K562 (cell line): ENCODE results near the gene CNPY4. TPM values are rescaled to one million over a fixed set of nuclear protein-coding genes. Genes with fewer than 3 reads are reported as not detected.

Experiments used
- ATAC-seq: fragments of 200-7000 bp; cut with Tn5 transposase; 3 replicates; pipeline ENCODE4 v1.9.1; 2020; ENCODE audit warnings: moderate library complexity
- BruUV-seq: library from RNA; stranded (reverse); fragments of 400-500 nt; replicated peaks from 2 replicates; lab custom pipeline; 2021; lab: Mats Ljungman, UMichigan
- CTCF ChIA-PET: fragments of 300-600 bp; formaldehyde crosslinking; extraction: SDS; loops from one replicate; lab custom pipeline; 2021; ENCODE audit warnings: low intra/inter-chr PET ratio; lab: Yijun Ruan, JAX
- POLR2A ChIA-PET: fragments of 300-600, 350-650 bp; sonication (Branson Sonifier 250); formaldehyde crosslinking; extraction: SDS; loops from one replicate; lab custom pipeline; 2021; ENCODE audit warnings: antibody characterized with exemption, inconsistent platforms; lab: Yijun Ruan, JAX
- DNase-seq, 4 experiments: peaks; one replicate each; pipeline versions ENCODE4 v3.0.0 to v3.0.0-alpha.2; 2011 to 2018; ENCODE audit warnings: low spot score in 3 of 4, mixed read lengths in 3 of 4; ENCODE audit errors: extremely low read depth in 1 of 4
- FAIRE-seq: peaks from 2 replicates; lab custom pipeline; 2011; peaks lifted over from hg19 to GRCh38; lab: Jason Lieb, UNC
- H2AFZ ChIP-seq: 2 replicates; pipeline ENCODE4 v1.6.0; 2011; ENCODE audit warnings: low read depth, low read length, control low read depth, inconsistent platforms
- H3K27ac ChIP-seq: fragments of 200-600 bp; 3 replicates; pipeline ENCODE4 v1.8.0; 2011; ENCODE audit warnings: low read depth, mild to moderate bottlenecking, control low read depth, inconsistent platforms, low read length, moderate library complexity, mixed read lengths; ENCODE audit errors: extremely low read depth
- H3K27me3 ChIP-seq, 2 experiments: fragments of 300-600 bp in 1 of 2; 2 replicates in 1 of 2; 3 replicates in 1 of 2; pipeline versions ENCODE4 v1.6.0 to v1.8.0; 2011; ENCODE audit warnings: inconsistent platforms in 2 of 2, low read length in 2 of 2, mild to moderate bottlenecking in 1 of 2, mixed read lengths in 1 of 2, moderate library complexity in 1 of 2; ENCODE audit not compliant: control insufficient read depth in 2 of 2, insufficient read depth in 2 of 2
- H3K36me3 ChIP-seq: fragments of 300-600 bp; 3 replicates; pipeline ENCODE4 v1.8.0; 2011; ENCODE audit warnings: mild to moderate bottlenecking, low read length, inconsistent platforms; ENCODE audit not compliant: control insufficient read depth, insufficient read depth
- H3K4me1 ChIP-seq, 2 experiments: fragments of 200-600 bp in 1 of 2; replicated peaks in 1 of 2; 2 replicates in 1 of 2; 3 replicates in 1 of 2; pipeline versions ENCODE4 v1.5.1 to v1.8.0; 2011; ENCODE audit warnings: inconsistent platforms in 2 of 2, low read length in 2 of 2, mild to moderate bottlenecking in 1 of 2, mixed read lengths in 1 of 2, moderate library complexity in 1 of 2; ENCODE audit not compliant: control insufficient read depth in 2 of 2, insufficient read depth in 2 of 2
- H3K4me2 ChIP-seq: 2 replicates; pipeline ENCODE4 v1.6.1; 2011; ENCODE audit warnings: low read length, control low read depth, inconsistent platforms, mixed read lengths; ENCODE audit not compliant: insufficient read depth
- H3K4me3 ChIP-seq: fragments of 200-600 bp; sonication (generic), shearing (Covaris generic); 2 replicates; pipeline ENCODE4 v1.5.1; 2016; ENCODE audit warnings: control low read depth, inconsistent platforms
- H3K79me2 ChIP-seq: fragments of 200-600 bp; 3 replicates; pipeline ENCODE4 v1.8.0; 2011; ENCODE audit warnings: low read length, inconsistent platforms; ENCODE audit not compliant: control insufficient read depth, insufficient read depth
- H3K9ac ChIP-seq, 2 experiments: 2 replicates each; pipeline versions ENCODE4 v1.6.0 to v1.6.1; 2011; ENCODE audit warnings: low read depth in 2 of 2, low read length in 2 of 2, control low read depth in 1 of 2, inconsistent platforms in 1 of 2, mild to moderate bottlenecking in 1 of 2, mixed read lengths in 1 of 2; ENCODE audit not compliant: insufficient read depth in 1 of 2
- H3K9me1 ChIP-seq: one replicate; pipeline ENCODE4 v1.6.0; 2011; ENCODE audit warnings: inconsistent platforms, mild to moderate bottlenecking, low read length, moderate library complexity; ENCODE audit not compliant: control insufficient read depth, insufficient read depth
- H3K9me3 ChIP-seq: replicated peaks from 2 replicates; pipeline ENCODE4 v1.5.1; 2011; ENCODE audit warnings: low read depth, low read length, inconsistent platforms; ENCODE audit not compliant: control insufficient read depth, insufficient read depth
- H4K20me1 ChIP-seq: replicated peaks from 2 replicates; pipeline ENCODE4 v1.6.1; 2011; ENCODE audit warnings: low read length, inconsistent platforms, mixed read lengths; ENCODE audit not compliant: control insufficient read depth, insufficient read depth
- CREB1 ChIP-seq, 2 experiments: sonication (generic) in 1 of 2; formaldehyde crosslinking in 1 of 2; IDR thresholded peaks; 2 replicates each; pipeline versions ENCODE4 v1.6.1 to v1.8.0; 2012 to 2022; ENCODE audit warnings: inconsistent platforms in 1 of 2, mild to moderate bottlenecking in 1 of 2, missing genetic modification reagents in 1 of 2, moderate library complexity in 1 of 2
- GABPB2 ChIP-seq: fragments of 250-450 bp; sonication (Bioruptor Pico); conservative IDR thresholded peaks from 2 replicates; pipeline ENCODE4 v1.5.1; 2021; ENCODE audit warnings: mild to moderate bottlenecking
- PHTF2 ChIP-seq: fragments of 250-450 bp; sonication (Bioruptor Pico); IDR thresholded peaks from 2 replicates; pipeline ENCODE4 v1.5.0; 2021; ENCODE audit warnings: mild to moderate bottlenecking
- POLR2G ChIP-seq: fragments of 200-400 bp; formaldehyde crosslinking; IDR thresholded peaks from 2 replicates; pipeline ENCODE4 v1.6.1; 2017; ENCODE audit warnings: low read depth, mild to moderate bottlenecking, antibody characterized with exemption, low read length, moderate library complexity
- TAF15 ChIP-seq: fragments of 200-400 bp; formaldehyde crosslinking; IDR thresholded peaks from 2 replicates; pipeline ENCODE4 v1.6.1; 2017; ENCODE audit warnings: mild to moderate bottlenecking, low read depth, low read length, moderate library complexity
- ZNF146 ChIP-seq: IDR thresholded peaks from one replicate; pipeline ENCODE4 v1.6.1; 2018; ENCODE audit warnings: missing compliant biosample characterization; ENCODE audit not compliant: unreplicated experiment
- WGBS: fragments of 100-300 bp; shearing (Covaris generic); methylation state at CpG from one replicate; pipeline ENCODE4 v1.1.6; 2016; ENCODE audit warnings: low coverage, mixed read lengths; ENCODE audit not compliant: insufficient coverage; ENCODE audit errors: missing lambda C conversion rate; 5-methylcytosine and 5-hydroxymethylcytosine counted together
- in situ Hi-C: fragments of 300-500 bp; cut with MboI; formaldehyde crosslinking; loops from 4 replicates; pipeline ENCODE4 v1.15.0; 2018; ENCODE audit warnings: inconsistent platforms, mixed read lengths
- intact Hi-C: fragments of 100-400 bp; cut with micrococcal nuclease; formaldehyde crosslinking; loops from 2 replicates; pipeline ENCODE4 v1.14.2; 2022
- polyA plus RNA-seq, 8 experiments: library from polyadenylated mRNA; depleted of rRNA in 4 of 8; stranded (reverse) in 5 of 8; unstranded in 3 of 8; fragments of >200 nt; fragmentation: Nextera tagmentation in 2 of 8; fragmentation: Illumina TruSeq in 1 of 8; extraction: Ambion mirVana in 2 of 8; extraction: Trizol in 1 of 8; gene quantifications; 2 replicates each; pipeline versions ENCODE4 v1.2.1 to v1.2.3, GENCODE V29; 2011 to 2014; ENCODE audit warnings: inconsistent platforms in 1 of 8, missing spikeins in 1 of 8
- total RNA-seq, 7 experiments: library from RNA; depleted of rRNA in 6 of 7; stranded (reverse); fragments of >200 nt in 6 of 7; fragmentation: Illumina TruSeq in 2 of 7; extraction: Trizol in 2 of 7; gene quantifications; 2 replicates each; pipeline versions ENCODE4 v1.2.1 to v1.2.3, GENCODE V29; 2011 to 2021; ENCODE audit warnings: low replicate concordance in 1 of 7
- TF ChIP-seq, protein P1 (sequence below): fragments of 250-450 bp; sonication (Bioruptor Pico); IDR thresholded peaks from 2 replicates; pipeline ENCODE4 v1.4.0; 2020; ENCODE audit warnings: mild to moderate bottlenecking
- TF ChIP-seq, protein P2 (sequence below): fragments of 450-650 bp; IDR thresholded peaks from 2 replicates; pipeline ENCODE4 v1.7.0; 2016; ENCODE audit warnings: borderline replicate concordance
- TF ChIP-seq, protein P3 (sequence below), 3 experiments: IDR thresholded peaks in 2 of 3; conservative IDR thresholded peaks in 1 of 3; 2 replicates each; pipeline ENCODE4 v1.5.1; 2011 to 2012; ENCODE audit warnings: low read length in 3 of 3, mild to moderate bottlenecking in 3 of 3, control low read depth in 2 of 3, improper control_type of control experiment in 1 of 3, inconsistent platforms in 1 of 3, low read depth in 1 of 3, mixed read lengths in 1 of 3, moderate library complexity in 1 of 3; ENCODE audit not compliant: insufficient read depth in 2 of 3

The CNPY4 gene
- total and polyA plus RNA-seq, 9 of the 15 experiments (the other 6 are each of a cell fraction or from before 2014, with no cell fraction given): 1.9 to 11.2 (median 7.0) TPM

DNA sequence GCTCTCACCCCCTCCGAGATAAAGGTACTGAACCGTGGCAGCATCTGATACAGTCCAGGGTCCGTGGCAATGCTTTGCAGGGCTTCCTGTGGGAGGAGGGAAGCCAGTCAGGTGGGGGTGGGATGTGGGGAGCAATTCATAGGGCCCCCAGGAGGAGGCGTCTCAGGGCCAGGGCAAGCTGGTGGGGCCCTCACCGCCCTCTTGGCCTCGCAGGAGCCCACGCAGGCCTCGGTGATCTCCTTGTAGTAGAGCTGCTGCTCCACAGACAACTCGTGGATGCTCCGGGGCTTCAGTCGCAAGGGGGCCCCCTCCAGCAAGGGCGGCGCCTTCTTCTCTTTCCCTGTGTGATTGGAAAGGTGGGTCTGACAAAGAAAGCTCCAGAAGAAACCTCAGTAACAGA, 7.5 kb upstream of the CNPY4 start:
- no peaks in the 10 kb centered on the region for H4K20me1 ChIP-seq

More for the DNA sequence above, 7.5 kb upstream of the CNPY4 start:
- WGBS: 75% methylated on average over 9 of the region's 13 CpGs
- no peaks in the 10 kb centered on the region for H3K79me2 ChIP-seq
- ATAC-seq (peak; percentile 15), DNase-seq (no peak), FAIRE-seq (no peak)
- TF ChIP-seq ZNF146 (CRISPR knock-in tag) (no peak), POLR2G (peak; percentile 42), GABPB2 (CRISPR knock-in tag) (no peak), PHTF2 (no peak), CREB1 (IDR thresholded peaks at IDR 0.05) (no peak), CREB1 (CRISPR knock-in tag; IDR thresholded peaks at IDR 0.05) (no peak), TAF15 (no peak)
- TF ChIP-seq, protein P1, sequence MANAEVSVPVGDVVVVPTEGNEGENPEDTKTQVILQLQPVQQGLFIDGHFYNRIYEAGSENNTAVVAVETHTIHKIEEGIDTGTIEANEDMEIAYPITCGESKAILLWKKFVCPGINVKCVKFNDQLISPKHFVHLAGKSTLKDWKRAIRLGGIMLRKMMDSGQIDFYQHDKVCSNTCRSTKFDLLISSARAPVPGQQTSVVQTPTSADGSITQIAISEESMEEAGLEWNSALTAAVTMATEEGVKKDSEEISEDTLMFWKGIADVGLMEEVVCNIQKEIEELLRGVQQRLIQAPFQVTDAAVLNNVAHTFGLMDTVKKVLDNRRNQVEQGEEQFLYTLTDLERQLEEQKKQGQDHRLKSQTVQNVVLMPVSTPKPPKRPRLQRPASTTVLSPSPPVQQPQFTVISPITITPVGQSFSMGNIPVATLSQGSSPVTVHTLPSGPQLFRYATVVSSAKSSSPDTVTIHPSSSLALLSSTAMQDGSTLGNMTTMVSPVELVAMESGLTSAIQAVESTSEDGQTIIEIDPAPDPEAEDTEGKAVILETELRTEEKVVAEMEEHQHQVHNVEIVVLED (CRISPR knock-in tag): no peak
- TF ChIP-seq, protein P2, sequence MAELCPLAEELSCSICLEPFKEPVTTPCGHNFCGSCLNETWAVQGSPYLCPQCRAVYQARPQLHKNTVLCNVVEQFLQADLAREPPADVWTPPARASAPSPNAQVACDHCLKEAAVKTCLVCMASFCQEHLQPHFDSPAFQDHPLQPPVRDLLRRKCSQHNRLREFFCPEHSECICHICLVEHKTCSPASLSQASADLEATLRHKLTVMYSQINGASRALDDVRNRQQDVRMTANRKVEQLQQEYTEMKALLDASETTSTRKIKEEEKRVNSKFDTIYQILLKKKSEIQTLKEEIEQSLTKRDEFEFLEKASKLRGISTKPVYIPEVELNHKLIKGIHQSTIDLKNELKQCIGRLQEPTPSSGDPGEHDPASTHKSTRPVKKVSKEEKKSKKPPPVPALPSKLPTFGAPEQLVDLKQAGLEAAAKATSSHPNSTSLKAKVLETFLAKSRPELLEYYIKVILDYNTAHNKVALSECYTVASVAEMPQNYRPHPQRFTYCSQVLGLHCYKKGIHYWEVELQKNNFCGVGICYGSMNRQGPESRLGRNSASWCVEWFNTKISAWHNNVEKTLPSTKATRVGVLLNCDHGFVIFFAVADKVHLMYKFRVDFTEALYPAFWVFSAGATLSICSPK: no peak
- TF ChIP-seq, protein P3, sequence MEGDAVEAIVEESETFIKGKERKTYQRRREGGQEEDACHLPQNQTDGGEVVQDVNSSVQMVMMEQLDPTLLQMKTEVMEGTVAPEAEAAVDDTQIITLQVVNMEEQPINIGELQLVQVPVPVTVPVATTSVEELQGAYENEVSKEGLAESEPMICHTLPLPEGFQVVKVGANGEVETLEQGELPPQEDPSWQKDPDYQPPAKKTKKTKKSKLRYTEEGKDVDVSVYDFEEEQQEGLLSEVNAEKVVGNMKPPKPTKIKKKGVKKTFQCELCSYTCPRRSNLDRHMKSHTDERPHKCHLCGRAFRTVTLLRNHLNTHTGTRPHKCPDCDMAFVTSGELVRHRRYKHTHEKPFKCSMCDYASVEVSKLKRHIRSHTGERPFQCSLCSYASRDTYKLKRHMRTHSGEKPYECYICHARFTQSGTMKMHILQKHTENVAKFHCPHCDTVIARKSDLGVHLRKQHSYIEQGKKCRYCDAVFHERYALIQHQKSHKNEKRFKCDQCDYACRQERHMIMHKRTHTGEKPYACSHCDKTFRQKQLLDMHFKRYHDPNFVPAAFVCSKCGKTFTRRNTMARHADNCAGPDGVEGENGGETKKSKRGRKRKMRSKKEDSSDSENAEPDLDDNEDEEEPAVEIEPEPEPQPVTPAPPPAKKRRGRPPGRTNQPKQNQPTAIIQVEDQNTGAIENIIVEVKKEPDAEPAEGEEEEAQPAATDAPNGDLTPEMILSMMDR (IDR thresholded peaks at IDR 0.05 in 2 of 3, conservative IDR thresholded peaks at IDR 0.05 in 1 of 3; ENCODE audit: insufficient read depth in 2 of 3, low read depth in 1 of 3, low read length in 3 of 3): peak in 2 of 3 experiments; percentile 2 to 17; a peak in 1 of 6 replicates
- H2AFZ ChIP-seq: no peak overlapping the region
- H3K9ac ChIP-seq: peak overlapping the region in 1 of 2 experiments; percentile 49; a peak in 1 of 4 replicates
- BruUV-seq: no TSS peak
- H3K9me3 ChIP-seq: no peaks in the 10 kb centered on the region
- H3K4me2 ChIP-seq: no peak overlapping the region
- H3K27me3 ChIP-seq: no peaks in the 10 kb centered on the region
- CTCF ChIA-PET: no interaction called here
- no peak overlapping the region for H3K27ac ChIP-seq
- intact Hi-C loops: no loop called here
- H3K9me1 ChIP-seq: peaks cover 3% of the 10 kb centered on the region
- POLR2A ChIA-PET: interaction anchor here (1.5 to 5.9 kb wide), 2 partner anchors 10 to 13 kb away, joined by 6 to 47 read pairs; partner anchors contain the start of genes AP4M1 and MCM7
- H3K36me3 ChIP-seq: peaks cover 70% of the 10 kb centered on the region; the same call in 2 of the 3 replicates
- in situ Hi-C loops: loop anchor here (10.0 kb wide), 1 partner anchor 1723 kb away; no protein-coding TSS in a partner anchor
- H3K4me3 ChIP-seq: no peak overlapping the region
- peaks cover 2 to 28% of the 10 kb centered on the region in 2 experiments; a peak in 4 of 5 replicates for H3K4me1 ChIP-seq
